Skeletal muscle satellite cell (primary cell): ENCODE data around the gene BRICD5.

Source experiments
- H3K27me3 ChIP-seq: 2 replicates; pipeline ENCODE4 v1.7.0; 2013; ENCODE audit warnings: low read length; ENCODE audit not compliant: control insufficient read depth, insufficient read depth
- H3K36me3 ChIP-seq: 2 replicates; pipeline ENCODE4 v1.7.0; 2013; ENCODE audit warnings: mild to moderate bottlenecking, control low read depth, low read length; ENCODE audit not compliant: insufficient read depth
- H3K4me1 ChIP-seq: 2 replicates; pipeline ENCODE4 v1.7.0; 2013; ENCODE audit warnings: low read length; ENCODE audit not compliant: control insufficient read depth, insufficient read depth
- H3K4me2 ChIP-seq: 2 replicates; pipeline ENCODE4 v1.7.0; 2013; ENCODE audit warnings: mild to moderate bottlenecking, low read length
- H3K4me3 ChIP-seq: 2 replicates; pipeline ENCODE4 v1.7.0; 2013; ENCODE audit warnings: low read length
- H3K9ac ChIP-seq: 2 replicates; pipeline ENCODE4 v1.7.0; 2013; ENCODE audit warnings: mild to moderate bottlenecking, low read depth, low read length, moderate library complexity
- H3K9me3 ChIP-seq: replicated peaks from 2 replicates; pipeline ENCODE4 v1.7.0; 2013; ENCODE audit warnings: mild to moderate bottlenecking, control low read depth, low read length

Gene BRICD5

GRCh38 chr16:2166263-2167067, 44.2 kb downstream of the BRICD5 start:
- H3K9ac ChIP-seq = no peak overlapping the region
- no peak overlapping the region for H3K4me2 ChIP-seq
- no peaks in the 10 kb centered on the region for H3K27me3 ChIP-seq
- H3K9me3 ChIP-seq = no peaks in the 10 kb centered on the region
- H3K36me3 ChIP-seq = peaks cover 46% of the 10 kb centered on the region
- peaks cover 13% of the 10 kb centered on the region for H3K4me1 ChIP-seq
- no peak overlapping the region for H3K4me3 ChIP-seq

GRCh38 chr16:2165861-2166260, 44.8 kb downstream of the BRICD5 start:
- no peak overlapping the region for H3K4me3 ChIP-seq
- H3K9ac ChIP-seq = no peak overlapping the region
- peaks cover 44% of the 10 kb centered on the region for H3K36me3 ChIP-seq
- H3K4me1 ChIP-seq = peaks cover 18% of the 10 kb centered on the region
- no peak overlapping the region for H3K4me2 ChIP-seq
- H3K27me3 ChIP-seq = no peaks in the 10 kb centered on the region
- no peaks in the 10 kb centered on the region for H3K9me3 ChIP-seq

- Histone ChIP-seq H3K9me3 (no peaks in the 10 kb centered on the region), H3K27me3 (no peaks in the 10 kb centered on the region), H3K4me1 (peaks cover 42% of the 10 kb centered on the region), H3K9ac (no peak overlapping the region), H3K4me2 (no peak overlapping the region), H3K4me3 (no peak overlapping the region), H3K36me3 (peaks cover 31% of the 10 kb centered on the region)
Measured at GRCh38 chr16:2163211-2163881, 47.3 kb downstream of the BRICD5 start.

GRCh38 chr16:2162676-2163118, 48.0 kb downstream of the BRICD5 start:
- Histone ChIP-seq H3K27me3 (no peaks in the 10 kb centered on the region), H3K4me3 (no peak overlapping the region), H3K36me3 (peaks cover 29% of the 10 kb centered on the region), H3K9ac (no peak overlapping the region), H3K4me2 (no peak overlapping the region), H3K9me3 (no peaks in the 10 kb centered on the region), H3K4me1 (peaks cover 48% of the 10 kb centered on the region)

GRCh38 chr16:2161911-2162310, 48.8 kb downstream of the BRICD5 start:
- peak overlapping the region; percentile 25 for H3K9ac ChIP-seq
- peak overlapping the region; percentile 65 for H3K4me2 ChIP-seq
- peaks cover 56% of the 10 kb centered on the region for H3K4me1 ChIP-seq
- H3K4me3 ChIP-seq = no peak overlapping the region
- no peaks in the 10 kb centered on the region for H3K9me3 ChIP-seq
- no peaks in the 10 kb centered on the region for H3K27me3 ChIP-seq
- peaks cover 23% of the 10 kb centered on the region for H3K36me3 ChIP-seq

- Histone ChIP-seq H3K9me3 (no peaks in the 10 kb centered on the region), H3K9ac (peak overlapping the region; percentile 25), H3K4me2 (peak overlapping the region; percentile 65), H3K36me3 (peaks cover 15% of the 10 kb centered on the region), H3K27me3 (no peaks in the 10 kb centered on the region), H3K4me1 (peaks cover 59% of the 10 kb centered on the region), H3K4me3 (peak overlapping the region; percentile 42)
Measured at GRCh38 chr16:2160915-2161551, 49.6 kb downstream of the BRICD5 start.
